AG04449 (cell line): Measurements from ENCODE around the gene WDR20.
"Not testable (repeated sequence)": the region's sequence is repeated elsewhere in the genome, so short reads cannot be mapped to it uniquely, and the experiment has no call there.

Source experiments
- CTCF ChIA-PET: fragments of 350-600 bp; formaldehyde crosslinking; extraction: SDS; loops from one replicate; lab custom pipeline; 2021; ENCODE audit warnings: antibody characterized with exemption; lab: Yijun Ruan, JAX
- POLR2A ChIA-PET: fragments of 400-600, 350-600 bp; formaldehyde crosslinking; extraction: SDS; loops from one replicate; lab custom pipeline; 2020; ENCODE audit warnings: antibody characterized with exemption, inconsistent platforms; lab: Yijun Ruan, JAX
- DNase-seq: peaks from one replicate; pipeline ENCODE4 v3.0.0-alpha.2; 2010; ENCODE audit warnings: low read depth, low spot score
- H3K4me3 ChIP-seq: 2 replicates; pipeline ENCODE4 v1.5.1; 2011; ENCODE audit warnings: low read depth, mild to moderate bottlenecking, control low read depth, low read length
- CTCF ChIP-seq: IDR thresholded peaks from one replicate; pipeline ENCODE4 v1.5.1; 2011; ENCODE audit warnings: mild to moderate bottlenecking, moderate library complexity, low read length, control low read depth, inconsistent platforms; ENCODE audit not compliant: insufficient read depth; ENCODE audit errors: missing control alignments

WDR20 gene

GRCh38 chr14:102171173-102172020, 31.7 kb downstream of the WDR20 start:
- no peak overlapping the region for H3K4me3 ChIP-seq
- ChIA-PET CTCF (no interaction called here), POLR2A (no interaction called here)
- no peak for DNase-seq
- no peak for TF ChIP-seq CTCF

- H3K4me3 ChIP-seq, POLR2A ChIA-PET, CTCF ChIA-PET, DNase-seq: not testable (repeated sequence)
Measured at GRCh38 chr14:102172021-102172272, 32.2 kb downstream of the WDR20 start.

- H3K4me3 ChIP-seq, CTCF ChIA-PET, POLR2A ChIA-PET, DNase-seq: not testable (repeated sequence)
Measured at GRCh38 chr14:102172721-102173120, 33.0 kb downstream of the WDR20 start.

- ChIA-PET CTCF (interaction anchor here (1.2 to 1.4 kb wide), 2 partner anchors 11 to 23 kb away, joined by 3 to 4 read pairs; no protein-coding TSS in a partner anchor), POLR2A (no interaction called here)
- TF ChIP-seq CTCF = no peak
- H3K4me3 ChIP-seq = no peak overlapping the region
- DNase-seq = no peak
Measured at GRCh38 chr14:102177161-102177560, 37.5 kb downstream of the WDR20 start.

- CTCF ChIA-PET = interaction anchor here (1.1 kb wide), 2 partner anchors 30 kb away, joined by 3 read pairs; no protein-coding TSS in a partner anchor
- H3K4me3 ChIP-seq = no peak overlapping the region
- TF ChIP-seq CTCF = no peak
- no peak for DNase-seq
- POLR2A ChIA-PET = no interaction called here
Measured at GRCh38 chr14:102178806-102179205, 39.1 kb downstream of the WDR20 start.

- ChIA-PET POLR2A (no interaction called here), CTCF (interaction anchor here (2.1 kb wide), 1 partner anchor 219 kb away, joined by 8 read pairs; no protein-coding TSS in a partner anchor)
- DNase-seq = no peak
- no peak overlapping the region for H3K4me3 ChIP-seq
- TF ChIP-seq CTCF = no peak
Measured at GRCh38 chr14:102180248-102180998, 40.7 kb downstream of the WDR20 start.

GRCh38 chr14:102181187-102181586, 41.5 kb downstream of the WDR20 start:
- DNase-seq = no peak
- TF ChIP-seq CTCF = no peak
- CTCF ChIA-PET = interaction anchor here (0.7 to 2.1 kb wide), 6 partner anchors 14 to 220 kb away, joined by 3 to 9 read pairs (median 3); no protein-coding TSS in a partner anchor
- POLR2A ChIA-PET = no interaction called here
- no peak overlapping the region for H3K4me3 ChIP-seq
